Uterus (tissue), 2 donors: ENCODE data around the gene MYO1B.

ENCODE experiments used
- POLR2A ChIP-seq, 2 donors: fragments of 450-650 bp; IDR thresholded peaks; one replicate each; pipeline ENCODE4 v1.6.1; 2016; ENCODE audit warnings: antibody characterized with exemption in 2 of 2, mild to moderate bottlenecking in 1 of 2, moderate library complexity in 1 of 2
- TF ChIP-seq, protein P1 (sequence below), 4 experiments: fragments of 200-600 bp in 2 of 4; fragments of 450-650 bp in 2 of 4; sonication (generic) in 2 of 4; IDR thresholded peaks; one replicate each; pipeline ENCODE4 v1.5.1; 2016 to 2019; ENCODE audit warnings: antibody characterized with exemption in 4 of 4, mild to moderate bottlenecking in 2 of 4, moderate library complexity in 1 of 4

DNA sequence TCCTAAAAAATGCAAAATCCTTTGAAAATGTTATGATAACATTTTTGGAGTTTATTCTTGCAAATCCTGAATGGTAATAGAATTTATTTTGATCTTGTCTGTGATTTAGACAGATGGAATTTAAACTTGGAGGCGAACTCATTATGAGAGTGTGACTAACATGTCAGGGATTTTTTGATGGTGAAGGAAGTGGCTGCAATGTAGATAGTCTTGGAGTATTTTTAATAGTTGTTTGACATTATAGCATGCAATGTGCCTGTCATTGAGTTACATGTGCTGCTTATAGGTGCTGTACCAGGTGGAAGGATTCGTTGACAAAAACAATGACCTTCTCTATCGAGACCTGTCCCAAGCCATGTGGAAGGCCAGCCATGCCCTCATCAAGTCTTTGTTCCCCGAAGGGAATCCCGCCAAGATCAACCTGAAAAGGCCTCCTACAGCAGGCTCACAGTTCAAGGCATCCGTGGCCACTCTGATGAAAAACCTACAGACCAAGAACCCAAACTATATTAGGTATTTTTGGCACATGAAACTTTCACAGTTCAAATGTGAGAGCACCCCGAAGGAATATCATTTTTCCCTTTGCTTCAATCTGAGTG lies 141.8 kb downstream of the MYO1B start:
- TF ChIP-seq, protein P1, sequence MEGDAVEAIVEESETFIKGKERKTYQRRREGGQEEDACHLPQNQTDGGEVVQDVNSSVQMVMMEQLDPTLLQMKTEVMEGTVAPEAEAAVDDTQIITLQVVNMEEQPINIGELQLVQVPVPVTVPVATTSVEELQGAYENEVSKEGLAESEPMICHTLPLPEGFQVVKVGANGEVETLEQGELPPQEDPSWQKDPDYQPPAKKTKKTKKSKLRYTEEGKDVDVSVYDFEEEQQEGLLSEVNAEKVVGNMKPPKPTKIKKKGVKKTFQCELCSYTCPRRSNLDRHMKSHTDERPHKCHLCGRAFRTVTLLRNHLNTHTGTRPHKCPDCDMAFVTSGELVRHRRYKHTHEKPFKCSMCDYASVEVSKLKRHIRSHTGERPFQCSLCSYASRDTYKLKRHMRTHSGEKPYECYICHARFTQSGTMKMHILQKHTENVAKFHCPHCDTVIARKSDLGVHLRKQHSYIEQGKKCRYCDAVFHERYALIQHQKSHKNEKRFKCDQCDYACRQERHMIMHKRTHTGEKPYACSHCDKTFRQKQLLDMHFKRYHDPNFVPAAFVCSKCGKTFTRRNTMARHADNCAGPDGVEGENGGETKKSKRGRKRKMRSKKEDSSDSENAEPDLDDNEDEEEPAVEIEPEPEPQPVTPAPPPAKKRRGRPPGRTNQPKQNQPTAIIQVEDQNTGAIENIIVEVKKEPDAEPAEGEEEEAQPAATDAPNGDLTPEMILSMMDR (IDR thresholded peaks at IDR 0.05), result no peak
- no peak for TF ChIP-seq POLR2A (IDR thresholded peaks at IDR 0.05)
